Left ventricle myocardium superior (tissue), 1 donor: ENCODE data around the gene CREB3L1. TPM values are rescaled to one million over a fixed set of nuclear protein-coding genes. Genes with fewer than 3 reads are reported as not detected.
"Not testable (repeated sequence)": the region's sequence is repeated elsewhere in the genome, so short reads cannot be mapped to it uniquely, and the experiment has no call there.

Experiments
- ATAC-seq: fragments of 200-7000 bp; cut with Tn5 transposase; one replicate; pipeline ENCODE4 v1.9.1; 2020; ENCODE audit warnings: mild to moderate bottlenecking, moderate library complexity
- DNase-seq: peaks from one replicate; pipeline ENCODE4 v3.0.0-alpha.2; 2020
- intact Hi-C: fragments of 100-400 bp; cut with micrococcal nuclease; formaldehyde crosslinking; loops from one replicate; pipeline ENCODE4 v1.11.0; 2022
- total RNA-seq: library from RNA; stranded (reverse); fragmentation: NEBNext Ultra II Directional; extraction: Animal tissue kit (Norgen Biotek cat#: 25700); gene quantifications from one replicate; pipeline ENCODE4 v1.2.1, GENCODE V29; 2021
- donor health status: DM: no; HTN: yes; CAD: no; lungs with severe emphysema.

CREB3L1 gene
- total RNA-seq, 1 donor from 2014 or later = 56.0 TPM

GRCh38 chr11:46247090-46247489 is 30.4 kb upstream of the CREB3L1 start:
- intact Hi-C loops = no loop called here
- DNase-seq (no peak), ATAC-seq (no peak)

GRCh38 chr11:46247659-46248058 is 29.8 kb upstream of the CREB3L1 start:
- ATAC-seq (no peak), DNase-seq (no peak)
- intact Hi-C loops = no loop called here

GRCh38 chr11:46248289-46249102 is 29.0 kb upstream of the CREB3L1 start:
- intact Hi-C loops = no loop called here
- DNase-seq = no peak
- no peak for ATAC-seq

GRCh38 chr11:46249103-46249937 is 28.1 kb upstream of the CREB3L1 start:
- intact Hi-C loops = no loop called here
- DNase-seq (no peak), ATAC-seq (peak; percentile 22)

GRCh38 chr11:46249938-46250744 is 27.3 kb upstream of the CREB3L1 start:
- intact Hi-C loops = no loop called here
- no peak for DNase-seq
- no peak for ATAC-seq

- no peak for ATAC-seq
- intact Hi-C loops = no loop called here
- DNase-seq = no peak
Observed at GRCh38 chr11:46250745-46251052, 26.8 kb upstream of the CREB3L1 start.

- intact Hi-C loops = no loop called here
- ATAC-seq (no peak), DNase-seq (no peak)
Observed at GRCh38 chr11:46251954-46252353, 25.5 kb upstream of the CREB3L1 start.

GRCh38 chr11:46252373-46252914 is 25.0 kb upstream of the CREB3L1 start:
- DNase-seq (no peak), ATAC-seq (no peak)
- intact Hi-C loops = no loop called here

- DNase-seq = no peak
- intact Hi-C loops = no loop called here
- ATAC-seq = no peak
Observed at GRCh38 chr11:46253258-46254132, 24.0 kb upstream of the CREB3L1 start.

- intact Hi-C loops = no loop called here
- DNase-seq = no peak
- no peak for ATAC-seq
Observed at GRCh38 chr11:46254133-46254491, 23.4 kb upstream of the CREB3L1 start.

GRCh38 chr11:46256540-46257001 is 20.9 kb upstream of the CREB3L1 start:
- ATAC-seq = no peak
- DNase-seq = no peak
- intact Hi-C loops = no loop called here

GRCh38 chr11:46259347-46259746 is 18.1 kb upstream of the CREB3L1 start:
- intact Hi-C loops, ATAC-seq, DNase-seq: not testable (repeated sequence)

GRCh38 chr11:46259971-46260560 is 17.4 kb upstream of the CREB3L1 start:
- DNase-seq (no peak), ATAC-seq (no peak)
- intact Hi-C loops = no loop called here

GRCh38 chr11:46263120-46263519 is 14.3 kb upstream of the CREB3L1 start:
- DNase-seq (no peak), ATAC-seq (no peak)
- intact Hi-C loops = no loop called here

- intact Hi-C loops = no loop called here
- no peak for DNase-seq
- no peak for ATAC-seq
Observed at GRCh38 chr11:46264030-46264429, 13.4 kb upstream of the CREB3L1 start.

- intact Hi-C loops = no loop called here
- DNase-seq = no peak
Observed at GRCh38 chr11:46264976-46265375, 12.5 kb upstream of the CREB3L1 start.

GRCh38 chr11:46265764-46266163 is 11.7 kb upstream of the CREB3L1 start:
- intact Hi-C loops = no loop called here
- ATAC-seq (no peak), DNase-seq (no peak)

More at GRCh38 chr11:46264976-46265375, 12.5 kb upstream of the CREB3L1 start:
- no peak for ATAC-seq

- DNase-seq (no peak), ATAC-seq (peak; percentile 26)
- intact Hi-C loops = no loop called here
Observed at GRCh38 chr11:46267930-46268329, 9.5 kb upstream of the CREB3L1 start.
